ENCODE data around the gene CYP2B6. TPM values are rescaled to one million over a fixed set of nuclear protein-coding genes. Genes with fewer than 3 reads are reported as not detected.

The CYP2B6 gene
- total and polyA plus RNA-seq, 2 donors (not counting 3 experiments of a cell fraction or from before 2014, with no cell fraction given), result not detected

GRCh38 chr19:41013359-41013758 lies 22.3 kb downstream of the CYP2B6 start:
- Histone ChIP-seq H3K27me3 (ENCODE audit: control insufficient read depth in 2 of 2, insufficient read depth in 2 of 2, low read length in 2 of 2) (peaks cover 2 to 6% of the 10 kb centered on the region in 2 experiments), H3K4me3 (replicated peaks in 1 of 3; ENCODE audit: insufficient read depth in 1 of 3, low read depth in 1 of 3, low read length in 3 of 3) (no peak overlapping the region), H4K20me1 (replicated peaks; ENCODE audit: control insufficient read depth, extremely low read depth, insufficient read depth, low read length) (no peaks in the 10 kb centered on the region), H3K27ac (ENCODE audit: insufficient read depth, low read depth, low read length) (no peak overlapping the region), H3K4me1 (ENCODE audit: control insufficient read depth, extremely low read depth, insufficient read depth, low read length) (no peaks in the 10 kb centered on the region), H3K9ac (replicated peaks; ENCODE audit: extremely low read depth, insufficient read depth, low read length) (no peak overlapping the region), H3K4me2 (ENCODE audit: insufficient read depth, low read length) (no peak overlapping the region), H3K36me3 (ENCODE audit: control insufficient read depth in 2 of 2, extremely low read depth in 1 of 2, insufficient read depth in 2 of 2, low read length in 2 of 2) (no peaks in the 10 kb centered on the region), H3K9me3 (replicated peaks; ENCODE audit: control insufficient read depth, insufficient read depth, low read length) (no peaks in the 10 kb centered on the region), H2AFZ (ENCODE audit: low read depth, low read length) (no peak overlapping the region), H3K79me2 (ENCODE audit: control insufficient read depth, insufficient read depth, low read length) (no peaks in the 10 kb centered on the region), H3K9me1 (replicated peaks; ENCODE audit: control insufficient read depth, extremely low read depth, insufficient read depth, low read length) (no peaks in the 10 kb centered on the region)
- dilution Hi-C loops (cut with MboI; ENCODE audit: extremely low pct_ligation_motif_present, low sequenced_read_pairs) (no loop called here), intact Hi-C loops (cut with micrococcal nuclease) (no loop called here)
- TF ChIP-seq POLR2AphosphoS5 (IDR thresholded peaks at IDR 0.05; ENCODE audit: insufficient read depth, low read depth, low read length) (no peak), FOS (IDR thresholded peaks at IDR 0.05; ENCODE audit: borderline replicate concordance, insufficient read depth, low read length) (no peak), MYC (IDR thresholded peaks at IDR 0.05; ENCODE audit: low read depth, low read length) (no peak), JUN (IDR thresholded peaks at IDR 0.05; ENCODE audit: borderline replicate concordance, insufficient read depth, insufficient read length, low read depth) (no peak), MAX (IDR thresholded peaks at IDR 0.05; ENCODE audit: insufficient read depth, insufficient read length) (no peak), CTCF (IDR thresholded peaks at IDR 0.05; ENCODE audit: extremely low read depth in 1 of 2, insufficient read depth in 1 of 2, low read depth in 1 of 2, low read length in 2 of 2) (no peak), EZH2 (IDR thresholded peaks at IDR 0.05; ENCODE audit: borderline replicate concordance, low read depth, low read length, severe bottlenecking) (no peak), POLR2A (IDR thresholded peaks at IDR 0.05; ENCODE audit: low read depth, low read length) (no peak), GATA2 (IDR thresholded peaks at IDR 0.05; ENCODE audit: insufficient read depth, insufficient read length, low read depth, low read length) (no peak)
- no TSS peak for BruUV-seq (replicated peaks)
- ChIA-PET POLR2A (no interaction called here), CTCF (interaction anchor here (1.3 kb wide), 1 partner anchor 9 kb away, joined by 5 read pairs; no protein-coding TSS in a partner anchor)
- DNase-seq (ENCODE audit: low read depth, low spot score) (no peak), FAIRE-seq (no peak)

Data from endothelial cell of umbilical vein (primary cell).